Measurements from ENCODE around the gene CH25H. TPM values are rescaled to one million over a fixed set of nuclear protein-coding genes. Genes with fewer than 3 reads are reported as not detected.
"Not testable (repeated sequence)": the region's sequence is repeated elsewhere in the genome, so short reads cannot be mapped to it uniquely, and the experiment has no call there.

The CH25H gene
- total RNA-seq, 1 donor from 2014 or later: 3.0 TPM

DNA sequence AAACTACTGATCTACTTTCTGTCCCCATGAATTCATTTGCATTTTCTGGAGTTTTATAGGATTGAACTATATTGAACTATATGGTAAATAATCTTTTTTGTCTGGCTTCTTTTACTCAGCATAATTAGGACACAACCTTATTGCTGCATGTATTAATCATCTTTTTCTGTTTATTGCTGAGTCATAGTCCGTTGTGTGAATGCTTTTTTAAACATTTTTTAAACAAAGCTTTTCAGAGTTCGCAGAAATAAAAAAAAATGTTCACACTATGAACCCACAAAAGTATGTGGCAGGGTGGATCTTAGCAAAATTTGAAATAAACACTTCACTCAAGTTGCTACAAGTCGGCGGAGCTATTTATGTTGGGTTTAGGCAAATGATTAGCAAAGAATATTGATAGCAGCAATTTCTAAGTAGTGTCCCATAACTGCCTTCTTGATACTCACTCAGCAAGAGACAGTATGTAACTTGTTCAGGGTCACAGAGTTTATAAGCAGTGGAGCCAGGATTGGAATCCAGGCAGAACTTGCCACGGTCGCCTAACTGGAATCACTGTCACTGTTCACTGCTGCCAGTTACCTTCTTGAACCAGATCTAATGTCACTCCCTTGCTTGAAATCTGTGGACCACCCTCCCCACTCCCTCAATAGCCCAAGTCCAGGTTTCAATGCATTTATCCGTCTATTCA is 5.6 kb downstream of the CH25H start:
- no peak for DNase-seq (ENCODE audit: low read depth in 2 of 2)

DNA sequence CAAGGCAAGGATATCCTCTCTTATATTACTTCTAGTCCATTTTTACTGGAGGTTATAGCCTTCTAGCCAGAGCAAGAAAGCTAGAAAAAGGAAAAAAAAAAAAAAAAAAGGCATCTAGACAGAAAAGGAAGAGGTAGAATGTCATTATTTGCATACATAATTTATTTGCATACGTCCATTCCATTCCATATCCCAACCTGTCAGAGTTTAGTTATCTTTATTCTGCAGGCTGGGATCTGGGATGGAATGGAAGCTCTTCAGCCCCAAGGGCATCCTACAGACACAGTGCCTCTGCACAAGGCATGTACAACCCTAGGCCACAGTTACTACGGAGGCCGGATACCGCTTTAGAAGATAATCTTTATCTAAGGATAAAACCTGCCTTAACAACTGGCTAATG is 9.6 kb downstream of the CH25H start:
- DNase-seq (ENCODE audit: low read depth in 2 of 2): no peak

DNA sequence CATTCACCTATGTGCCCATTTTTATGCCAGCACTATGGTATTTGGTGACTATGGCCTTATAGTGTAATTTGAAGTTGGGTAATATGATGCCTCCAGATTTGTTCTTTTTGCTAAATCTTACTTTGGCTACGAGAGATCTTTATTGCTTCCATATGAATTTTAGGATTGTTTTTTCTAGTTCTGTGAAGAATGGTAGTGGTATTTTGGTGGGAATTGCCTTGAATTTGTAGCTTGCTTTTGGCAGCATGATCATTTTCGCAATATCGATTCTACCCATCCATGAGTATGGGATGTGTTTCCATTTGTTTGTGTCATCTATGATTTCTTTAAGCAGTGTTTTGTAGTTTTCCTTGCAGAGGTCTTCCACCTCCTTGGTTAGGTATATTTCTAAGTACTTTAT is 15.8 kb downstream of the CH25H start:
- DNase-seq (ENCODE audit: low read depth in 2 of 2): not testable (repeated sequence)

DNA sequence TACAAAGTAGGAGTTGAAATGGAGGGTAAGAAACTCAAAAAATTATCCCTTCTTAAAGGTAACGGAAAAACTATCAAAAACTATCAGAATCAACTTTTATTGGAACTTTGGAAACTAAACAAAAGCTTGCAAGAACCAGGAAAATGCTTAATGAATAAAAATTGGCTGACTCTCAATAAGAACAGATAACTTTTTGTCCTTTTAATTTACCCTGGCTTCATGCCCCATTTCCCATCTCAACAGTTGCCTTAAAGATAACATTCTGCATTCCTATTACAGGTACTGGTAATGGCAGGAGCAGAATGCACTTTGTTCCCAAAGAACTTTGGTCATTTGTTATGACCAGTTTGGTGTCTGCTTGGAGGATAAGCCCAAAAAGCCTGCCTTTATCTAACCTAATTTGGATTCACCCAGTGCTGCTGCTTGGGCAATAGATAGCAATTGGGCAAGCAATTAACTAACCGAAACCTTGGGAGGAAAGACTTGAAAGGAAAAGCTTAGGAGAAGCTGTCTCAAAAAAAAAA is 17.8 kb downstream of the CH25H start:
- DNase-seq (ENCODE audit: low read depth in 2 of 2): no peak

DNA sequence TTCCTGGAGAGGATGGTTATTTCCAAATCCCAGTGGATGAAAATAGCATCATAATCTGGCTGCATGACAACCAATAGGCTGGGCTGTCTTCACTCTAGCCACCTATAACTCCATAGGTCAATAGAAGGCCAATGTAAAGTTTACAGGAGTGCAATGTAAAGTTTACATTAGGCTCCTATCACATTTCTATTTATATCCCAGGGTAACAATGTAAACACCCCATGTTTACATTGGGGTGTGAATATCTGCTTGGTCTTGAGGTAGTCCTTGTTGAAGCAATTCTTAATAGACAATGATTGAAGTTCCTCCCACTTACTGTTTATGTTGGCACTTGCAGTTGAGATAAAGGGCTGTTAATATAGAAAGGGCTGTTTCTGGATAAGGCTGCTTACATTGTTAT is 21.5 kb downstream of the CH25H start:
- DNase-seq (ENCODE audit: low read depth in 2 of 2): peak in 1 of 2 donors; percentile 11

DNA sequence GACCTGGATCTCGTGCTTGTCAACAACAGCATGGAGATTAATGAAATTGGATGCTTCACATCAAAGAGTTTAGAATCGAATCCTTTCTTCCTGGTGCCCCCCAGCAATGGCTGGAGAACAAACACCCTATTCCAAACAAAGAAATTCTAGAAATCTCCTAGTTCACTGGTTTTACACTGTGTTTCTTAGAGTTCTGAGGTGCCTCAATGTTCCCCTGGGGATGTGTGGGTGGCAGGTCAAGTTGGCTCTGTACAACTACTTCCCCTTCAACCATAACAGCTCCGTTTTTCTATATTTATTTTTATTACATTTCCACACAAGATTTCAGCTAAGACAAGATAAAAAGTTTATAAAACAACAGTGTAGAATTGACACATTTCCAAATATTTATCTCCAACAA is 22.5 kb downstream of the CH25H start:
- DNase-seq (ENCODE audit: low read depth in 2 of 2): no peak

DNA sequence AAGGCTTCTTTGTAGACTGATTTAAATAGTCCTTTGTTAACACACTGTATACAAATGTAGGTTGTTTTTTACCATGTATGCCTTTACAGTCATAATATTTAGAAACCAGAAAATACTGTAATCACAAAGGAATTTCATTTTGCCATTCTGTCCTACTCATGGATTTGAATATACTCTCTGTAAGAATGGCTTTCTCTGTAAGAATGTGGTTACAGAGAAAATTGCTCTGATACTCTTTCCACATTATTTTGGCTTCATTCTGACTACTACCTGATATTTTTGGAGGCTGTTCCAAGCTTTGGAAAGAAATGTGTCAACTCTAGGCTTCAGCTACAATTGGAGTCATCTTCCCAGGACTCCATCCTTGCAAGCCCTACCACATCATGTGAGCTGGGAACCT is 23.5 kb downstream of the CH25H start:
- DNase-seq (ENCODE audit: low read depth in 2 of 2): no peak

DNA sequence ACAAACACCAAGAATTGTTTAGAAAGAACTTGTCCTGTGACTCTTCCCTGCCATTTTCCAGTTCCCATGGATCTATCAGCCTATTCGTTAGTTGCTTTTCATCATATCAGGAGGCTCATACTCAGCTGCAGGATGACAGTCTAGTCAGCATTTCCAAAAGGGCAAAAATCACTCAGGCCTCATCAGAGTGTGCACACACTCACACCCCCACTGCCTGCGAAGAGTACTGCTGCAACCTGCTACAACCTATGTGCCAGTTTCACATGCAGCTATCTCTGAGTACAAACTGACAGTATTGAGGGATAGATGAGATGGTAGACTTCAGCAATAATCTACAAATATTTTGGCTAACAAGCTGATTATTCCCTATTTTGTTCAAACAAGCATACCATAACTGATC is 24.2 kb downstream of the CH25H start:
- no peak for DNase-seq (ENCODE audit: low read depth in 2 of 2)

DNA sequence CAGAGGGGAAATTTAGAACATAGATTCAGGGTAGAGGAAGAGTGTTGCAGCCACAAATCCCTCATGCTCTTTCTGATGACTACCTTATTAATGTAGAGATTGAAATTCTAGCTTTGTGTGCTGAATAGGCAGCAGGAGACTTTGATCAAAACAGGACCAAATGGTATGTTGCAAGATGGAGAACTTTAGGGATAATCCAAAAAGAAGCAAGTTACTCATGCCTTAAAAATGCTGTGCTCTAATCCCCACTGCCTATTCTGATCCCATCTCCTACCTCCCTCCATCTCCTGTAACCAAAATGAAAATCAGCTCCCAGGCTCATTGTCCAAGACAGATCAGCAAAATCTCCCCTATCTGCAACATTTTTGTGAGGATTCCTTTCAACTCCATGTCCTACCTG is 31.3 kb downstream of the CH25H start:
- no peak for DNase-seq (ENCODE audit: low read depth in 2 of 2)

DNA sequence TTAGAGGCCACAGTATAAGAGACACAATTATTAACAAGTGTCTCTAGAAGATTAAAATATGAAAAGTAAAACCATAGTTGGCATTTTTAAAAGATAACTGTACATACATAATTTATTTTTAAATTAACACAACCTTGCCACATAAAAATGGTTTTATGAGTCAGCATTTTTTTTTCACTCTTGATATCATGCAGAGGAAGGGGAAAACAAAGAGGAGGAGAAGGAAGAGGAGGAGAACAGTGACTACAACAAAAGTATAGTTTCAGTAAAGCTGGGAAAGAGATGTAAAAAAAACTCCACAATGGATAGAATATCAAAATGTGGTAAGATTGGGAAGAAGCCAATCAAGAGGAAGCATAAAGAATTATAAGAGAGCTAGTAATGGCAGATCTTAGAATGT is 34.0 kb downstream of the CH25H start:
- DNase-seq (ENCODE audit: low read depth in 2 of 2): peak in 1 of 2 donors; percentile 7

DNA sequence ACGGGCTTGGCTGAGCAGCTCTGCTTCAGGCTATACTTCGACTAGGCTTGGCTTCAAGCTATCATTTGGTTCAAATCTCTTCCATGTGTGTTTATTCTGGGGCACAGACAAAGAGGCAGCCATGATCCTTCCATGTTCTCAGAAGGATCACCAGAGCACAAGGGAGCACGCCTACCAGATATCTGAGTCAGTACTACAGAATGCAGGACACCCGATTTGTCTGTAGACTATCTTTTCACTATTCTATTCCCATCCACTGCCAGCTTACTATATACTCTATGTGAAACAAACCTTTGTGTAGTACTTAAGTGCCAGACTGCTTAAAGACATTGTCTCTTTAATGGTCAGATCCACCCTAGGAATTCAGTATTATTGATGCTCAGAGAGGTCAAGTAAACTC is 35.1 kb downstream of the CH25H start:
- no peak for DNase-seq (ENCODE audit: low read depth in 2 of 2)

DNA sequence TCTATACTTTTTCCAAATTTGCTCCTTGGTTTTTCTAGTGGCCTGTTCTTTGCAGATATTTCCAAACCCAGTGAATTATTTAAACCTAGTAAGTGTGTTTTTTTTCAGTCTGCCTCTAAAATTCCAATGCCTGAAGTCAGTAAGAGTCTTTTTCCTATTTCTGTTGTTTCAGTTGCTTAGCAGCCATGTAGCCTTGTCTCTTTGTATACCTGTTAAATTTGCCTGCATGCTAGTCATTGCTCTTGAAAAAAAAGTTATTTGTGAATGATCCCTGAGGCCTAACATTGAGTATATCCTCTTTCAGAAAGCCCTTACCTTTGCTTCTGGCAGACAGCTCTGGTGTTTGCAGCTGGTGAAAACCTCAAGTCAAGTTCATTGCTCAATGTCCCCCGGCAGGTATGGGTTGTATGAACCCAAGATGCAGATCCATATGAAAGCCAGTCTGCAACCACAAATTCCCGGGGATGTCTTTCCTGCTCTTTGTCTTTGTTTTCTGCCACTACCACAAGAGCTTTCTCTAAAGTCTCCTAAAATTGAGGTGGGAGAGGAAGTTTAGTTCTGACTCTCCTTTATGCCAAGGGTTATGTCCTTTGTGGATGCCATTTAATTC is 35.7 kb downstream of the CH25H start:
- DNase-seq (ENCODE audit: low read depth in 2 of 2): peak in 1 of 2 donors; percentile 12

DNA sequence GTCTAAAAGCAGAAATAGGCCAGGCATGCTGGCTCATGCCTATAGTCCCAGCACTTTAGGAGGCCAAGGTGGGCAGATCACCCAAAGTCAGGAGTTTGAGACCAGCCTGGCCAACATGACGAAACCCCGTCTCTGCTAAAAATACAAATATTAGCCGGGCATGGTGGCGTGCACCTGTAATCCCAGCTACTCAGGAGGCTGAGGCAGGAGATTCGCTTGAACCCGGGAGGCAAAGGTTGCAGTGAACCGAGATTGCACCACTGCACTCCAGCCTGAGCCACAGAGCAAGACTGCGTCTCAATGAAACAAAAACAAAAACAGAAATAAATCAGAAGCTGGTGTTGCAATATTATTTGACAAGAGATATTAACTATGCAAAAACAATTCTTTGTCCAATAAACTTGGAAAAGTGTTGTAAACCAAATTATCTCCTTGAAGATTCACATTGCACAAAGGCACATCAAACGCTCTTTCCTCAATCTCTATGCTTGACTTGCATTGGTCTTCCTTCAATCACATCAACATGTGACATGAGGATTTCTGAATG is 38.7 kb downstream of the CH25H start:
- DNase-seq (ENCODE audit: low read depth in 2 of 2): not testable (repeated sequence)

DNA sequence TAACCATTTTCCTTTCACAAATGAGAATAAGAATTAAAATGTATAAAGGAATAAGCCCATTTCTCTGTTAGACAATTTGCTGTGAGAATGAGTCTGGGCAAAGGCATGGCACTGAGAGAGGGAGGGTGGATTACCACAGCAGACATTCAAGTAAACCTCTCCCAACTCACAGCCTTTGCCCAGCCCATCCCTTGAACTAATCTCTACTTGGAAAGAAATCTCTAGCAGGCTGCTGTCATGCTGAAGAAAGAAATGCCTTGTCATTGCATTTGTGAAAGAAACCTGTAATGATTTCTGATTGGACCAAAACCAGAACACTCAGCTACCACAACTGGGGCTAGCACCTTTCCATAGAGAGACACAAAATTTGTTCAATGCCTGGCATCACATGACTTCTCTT is 39.2 kb downstream of the CH25H start:
- DNase-seq (ENCODE audit: low read depth in 2 of 2): no peak

DNA sequence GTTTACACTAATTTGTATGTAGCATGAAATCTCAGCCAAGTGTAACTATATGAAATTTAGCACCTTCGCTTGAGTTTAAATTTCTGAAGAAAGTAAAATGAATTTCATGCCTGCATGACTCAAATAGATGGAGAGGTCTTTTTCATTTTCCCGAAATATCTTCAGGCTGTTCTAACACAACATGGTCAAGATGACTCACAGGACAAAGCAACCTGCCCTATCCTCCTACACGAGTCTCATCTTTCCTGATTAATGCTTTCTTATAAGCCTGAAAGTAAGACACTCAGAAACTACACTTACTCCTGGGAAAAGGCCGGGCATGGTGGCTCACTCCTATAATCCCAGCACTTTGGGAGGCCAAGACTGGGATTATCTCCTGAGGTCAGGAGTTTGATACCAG is 41.2 kb downstream of the CH25H start:
- DNase-seq (ENCODE audit: low read depth in 2 of 2): no peak

DNA sequence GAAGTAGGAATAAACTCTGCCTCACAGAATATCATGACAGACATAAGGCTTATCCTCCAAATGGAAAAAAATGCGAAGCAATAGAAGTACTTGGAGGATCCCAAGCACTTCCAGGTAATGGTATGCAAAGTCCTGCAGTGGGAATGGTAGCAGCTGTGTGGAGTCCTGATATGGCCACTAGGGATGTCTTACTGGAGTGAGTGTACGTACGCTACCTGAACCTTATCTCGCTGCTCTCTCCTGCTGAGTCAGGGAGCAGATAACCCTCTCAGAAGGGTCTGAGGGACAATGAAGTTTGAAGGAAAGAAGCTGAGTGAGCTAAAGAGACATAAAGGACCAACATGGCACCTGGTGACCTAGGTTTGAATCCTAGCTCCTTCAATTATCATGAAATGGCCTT is 42.2 kb downstream of the CH25H start:
- no peak for DNase-seq (ENCODE audit: low read depth in 2 of 2)

DNA sequence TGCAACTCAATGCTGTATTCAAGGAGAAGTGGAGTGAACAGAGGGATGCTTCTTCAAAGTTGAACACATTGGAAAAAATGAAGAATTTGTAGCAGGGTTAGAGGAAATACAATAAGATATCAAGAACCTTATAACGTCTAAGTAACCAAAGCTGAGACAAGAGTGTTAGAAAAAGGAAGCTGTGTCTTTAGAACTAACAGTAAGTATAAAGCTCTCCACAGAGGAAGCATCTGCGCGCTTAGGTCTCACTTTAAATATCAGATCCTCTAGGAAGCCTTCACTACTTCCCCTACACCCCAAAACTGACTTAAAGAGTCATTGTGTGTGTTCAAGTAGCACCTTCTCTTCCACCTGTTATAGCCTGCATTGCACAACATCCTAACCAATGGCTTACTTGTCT is 43.0 kb downstream of the CH25H start:
- DNase-seq (ENCODE audit: low read depth in 2 of 2): no peak

DNA sequence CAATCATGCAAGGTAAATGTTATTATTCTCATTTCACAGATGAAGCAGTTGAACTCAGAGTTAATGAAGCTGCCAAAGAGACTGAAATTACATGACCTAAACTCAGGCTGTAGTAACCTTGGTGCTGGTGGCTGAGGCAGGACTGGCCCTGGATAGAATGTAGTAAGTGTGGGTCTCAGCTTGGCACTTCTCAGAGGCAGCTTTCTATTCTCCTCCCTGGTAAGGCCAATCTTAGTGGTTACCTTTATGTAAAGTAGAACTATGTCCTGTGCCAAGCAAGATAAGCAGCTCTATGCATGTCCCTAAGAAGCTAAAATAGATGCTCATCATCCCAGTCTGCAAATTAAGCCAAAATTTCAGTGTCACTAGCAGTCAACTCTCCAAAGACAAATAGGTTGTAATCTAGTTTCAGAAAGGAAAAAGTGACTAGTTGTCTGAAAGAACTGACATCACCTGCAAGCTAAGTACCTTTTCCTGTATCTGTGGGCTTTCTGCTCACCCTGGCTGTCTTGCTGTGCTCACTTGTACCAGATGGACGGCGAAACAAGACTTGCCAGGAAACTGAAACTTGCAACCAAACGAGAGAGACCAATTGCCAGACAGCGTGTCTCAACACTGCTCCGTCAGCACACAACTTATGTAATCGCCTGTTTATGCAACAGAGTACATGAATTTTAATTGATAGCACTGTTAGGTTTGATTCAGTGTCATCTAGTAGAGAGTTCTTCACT is 43.7 kb downstream of the CH25H start:
- DNase-seq (ENCODE audit: low read depth in 2 of 2): peak in 1 of 2 donors; percentile 19

DNA sequence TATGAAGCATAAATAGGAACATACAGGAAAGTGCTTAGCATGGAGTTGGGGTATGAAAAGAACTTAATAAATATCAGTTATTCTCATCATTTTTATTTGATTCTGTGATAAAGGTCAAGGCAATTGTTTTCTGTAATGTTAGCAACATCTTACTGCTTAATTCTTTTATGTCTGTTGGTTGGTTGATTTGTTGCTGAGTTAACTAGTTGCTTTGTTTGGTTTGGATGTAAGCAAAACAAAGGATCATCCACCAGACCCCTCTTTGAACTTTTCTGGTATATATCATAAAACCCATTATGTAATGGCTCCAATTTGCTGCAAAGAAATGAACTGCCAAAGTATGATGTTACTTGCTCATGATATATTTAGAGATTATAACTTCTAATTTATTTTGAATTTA is 44.5 kb downstream of the CH25H start:
- no peak for DNase-seq (ENCODE audit: low read depth in 2 of 2)

DNA sequence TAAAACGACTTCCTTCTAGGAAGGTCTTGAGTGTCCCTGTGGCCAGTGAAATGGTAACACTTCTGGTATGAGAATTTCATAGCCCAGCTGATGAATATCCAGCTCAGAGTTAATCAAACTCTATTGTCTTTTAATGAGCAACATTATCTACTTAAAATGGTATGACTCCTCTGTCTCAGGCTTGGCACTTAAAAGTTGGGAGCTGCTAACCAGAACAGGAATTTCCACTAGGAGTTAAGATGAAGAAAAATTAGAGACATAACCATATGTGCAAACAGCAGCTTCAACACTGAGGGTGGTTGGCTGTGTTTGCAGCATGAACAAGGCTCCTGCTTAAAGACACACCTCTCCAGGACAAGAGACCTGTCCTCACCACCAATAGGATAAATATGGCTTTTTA is 46.8 kb downstream of the CH25H start:
- no peak for DNase-seq (ENCODE audit: low read depth in 2 of 2)

DNA sequence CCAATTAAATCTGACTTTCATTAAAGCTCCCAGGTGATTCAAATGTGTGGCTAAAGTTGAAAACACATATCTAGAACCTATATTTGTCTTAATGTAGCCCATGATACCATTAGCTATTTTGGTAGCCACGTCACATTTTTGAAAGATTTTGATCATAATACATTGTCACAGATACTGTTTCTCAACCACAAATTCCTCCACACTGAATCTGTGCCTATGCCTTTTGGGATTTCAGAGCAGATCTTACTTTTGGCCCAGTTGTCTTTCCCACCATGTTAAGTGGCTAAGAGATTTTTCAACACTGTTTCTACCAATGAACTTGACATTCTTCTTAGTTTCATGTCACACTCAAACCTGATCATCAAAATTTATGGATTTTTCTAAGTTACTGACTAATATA is 47.4 kb downstream of the CH25H start:
- DNase-seq (ENCODE audit: low read depth in 2 of 2): no peak

DNA sequence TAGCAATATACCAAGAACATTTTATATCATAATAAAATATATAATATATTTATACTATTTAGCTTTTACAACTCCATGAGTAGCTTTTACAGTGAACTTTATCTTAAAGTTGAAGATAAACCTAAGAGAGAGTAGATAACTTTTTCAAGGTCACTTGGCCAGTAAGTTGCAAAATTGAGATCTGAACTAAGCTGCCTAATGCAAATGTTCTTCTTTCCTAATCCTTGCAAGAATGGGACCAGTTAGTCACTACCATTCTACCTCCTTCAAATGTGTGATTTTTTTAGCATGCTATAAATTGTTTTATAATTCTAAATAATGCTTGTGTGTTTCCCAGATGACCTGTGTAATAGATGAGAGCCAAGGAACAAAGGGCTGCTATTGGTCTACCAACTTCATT is 47.8 kb downstream of the CH25H start:
- no peak for DNase-seq (ENCODE audit: low read depth in 2 of 2)
